ENCODE data around the gene MEF2D.
A peak's percentile ranks its signal among the peaks of the same experiment; 100 is the strongest.

MEF2D gene

DNA sequence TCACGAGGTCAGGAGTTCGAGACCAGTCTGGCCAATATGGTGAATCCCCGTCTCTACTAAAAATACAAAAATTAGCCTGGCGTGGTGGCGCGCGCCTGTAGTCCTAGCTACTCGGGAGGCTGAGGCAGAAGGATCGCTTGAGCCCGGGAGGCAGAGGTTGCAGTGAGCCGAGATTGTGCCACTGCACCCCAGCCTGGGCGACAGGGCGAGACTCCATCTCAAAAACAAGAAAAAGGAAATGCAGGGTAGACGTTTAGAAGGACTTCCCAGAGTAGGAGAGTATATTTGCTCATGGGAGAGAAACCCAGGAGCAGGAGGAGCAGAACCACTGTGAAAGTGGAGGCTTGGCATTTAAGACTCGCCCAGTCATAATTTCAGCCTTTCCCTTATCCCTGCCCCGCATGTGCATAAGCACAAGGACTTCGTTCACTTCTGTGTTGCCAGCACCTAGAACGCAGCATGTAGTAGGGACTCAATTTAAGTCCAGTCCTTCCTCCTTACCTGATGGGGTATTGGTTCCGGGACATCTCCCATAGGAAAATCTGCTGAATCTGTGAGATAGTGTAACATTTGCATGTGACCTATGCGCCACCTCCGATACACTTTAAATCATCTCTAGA lies 5.2 kb upstream of the MEF2D start:
- H3K4me3 ChIP-seq (ENCODE audit: low read length): peak overlapping the region; percentile 55; the same call in 1 of the 2 replicates
- H3K27ac ChIP-seq (ENCODE audit: low read length): peak overlapping the region; percentile 87
- H4K20me1 ChIP-seq (ENCODE audit: insufficient read depth, low read length): no peaks in the 10 kb centered on the region
- peak overlapping the region; percentile 78 for H3K9ac ChIP-seq (ENCODE audit: low read length)
- peaks cover 22% of the 10 kb centered on the region for H3F3A ChIP-seq (ENCODE audit: insufficient read depth, low read length)
- no peaks in the 10 kb centered on the region for H3K27me3 ChIP-seq (replicated peaks; ENCODE audit: insufficient read depth, low read length)
- peaks cover 52% of the 10 kb centered on the region for H3K4me1 ChIP-seq (ENCODE audit: low read length)
- H3K79me2 ChIP-seq (ENCODE audit: low read length): peaks cover 6% of the 10 kb centered on the region
- H3K4me2 ChIP-seq (ENCODE audit: low read depth, low read length): peak overlapping the region; percentile 91
- TF ChIP-seq, protein P1, sequence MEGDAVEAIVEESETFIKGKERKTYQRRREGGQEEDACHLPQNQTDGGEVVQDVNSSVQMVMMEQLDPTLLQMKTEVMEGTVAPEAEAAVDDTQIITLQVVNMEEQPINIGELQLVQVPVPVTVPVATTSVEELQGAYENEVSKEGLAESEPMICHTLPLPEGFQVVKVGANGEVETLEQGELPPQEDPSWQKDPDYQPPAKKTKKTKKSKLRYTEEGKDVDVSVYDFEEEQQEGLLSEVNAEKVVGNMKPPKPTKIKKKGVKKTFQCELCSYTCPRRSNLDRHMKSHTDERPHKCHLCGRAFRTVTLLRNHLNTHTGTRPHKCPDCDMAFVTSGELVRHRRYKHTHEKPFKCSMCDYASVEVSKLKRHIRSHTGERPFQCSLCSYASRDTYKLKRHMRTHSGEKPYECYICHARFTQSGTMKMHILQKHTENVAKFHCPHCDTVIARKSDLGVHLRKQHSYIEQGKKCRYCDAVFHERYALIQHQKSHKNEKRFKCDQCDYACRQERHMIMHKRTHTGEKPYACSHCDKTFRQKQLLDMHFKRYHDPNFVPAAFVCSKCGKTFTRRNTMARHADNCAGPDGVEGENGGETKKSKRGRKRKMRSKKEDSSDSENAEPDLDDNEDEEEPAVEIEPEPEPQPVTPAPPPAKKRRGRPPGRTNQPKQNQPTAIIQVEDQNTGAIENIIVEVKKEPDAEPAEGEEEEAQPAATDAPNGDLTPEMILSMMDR (IDR thresholded peaks at IDR 0.05; ENCODE audit: low read length): no peak
- TF ChIP-seq EZH2phosphoT487 (IDR thresholded peaks at IDR 0.05; ENCODE audit: low read length) (no peak), EZH2 (optimal IDR thresholded peaks at IDR 0.05; ENCODE audit: low read depth, low read length) (no peak)
- DNase-seq: no peak
- H3K9me3 ChIP-seq (replicated peaks; ENCODE audit: insufficient read depth, low read length): no peaks in the 10 kb centered on the region
- H3K9me2 ChIP-seq (replicated peaks; ENCODE audit: insufficient read depth, low read length): no peaks in the 10 kb centered on the region
- H2AFZ ChIP-seq (ENCODE audit: low read length): peak overlapping the region; percentile 16; the same call in 1 of the 2 replicates
- H3K36me3 ChIP-seq (replicated peaks; ENCODE audit: insufficient read depth, low read length): no peaks in the 10 kb centered on the region

DNA sequence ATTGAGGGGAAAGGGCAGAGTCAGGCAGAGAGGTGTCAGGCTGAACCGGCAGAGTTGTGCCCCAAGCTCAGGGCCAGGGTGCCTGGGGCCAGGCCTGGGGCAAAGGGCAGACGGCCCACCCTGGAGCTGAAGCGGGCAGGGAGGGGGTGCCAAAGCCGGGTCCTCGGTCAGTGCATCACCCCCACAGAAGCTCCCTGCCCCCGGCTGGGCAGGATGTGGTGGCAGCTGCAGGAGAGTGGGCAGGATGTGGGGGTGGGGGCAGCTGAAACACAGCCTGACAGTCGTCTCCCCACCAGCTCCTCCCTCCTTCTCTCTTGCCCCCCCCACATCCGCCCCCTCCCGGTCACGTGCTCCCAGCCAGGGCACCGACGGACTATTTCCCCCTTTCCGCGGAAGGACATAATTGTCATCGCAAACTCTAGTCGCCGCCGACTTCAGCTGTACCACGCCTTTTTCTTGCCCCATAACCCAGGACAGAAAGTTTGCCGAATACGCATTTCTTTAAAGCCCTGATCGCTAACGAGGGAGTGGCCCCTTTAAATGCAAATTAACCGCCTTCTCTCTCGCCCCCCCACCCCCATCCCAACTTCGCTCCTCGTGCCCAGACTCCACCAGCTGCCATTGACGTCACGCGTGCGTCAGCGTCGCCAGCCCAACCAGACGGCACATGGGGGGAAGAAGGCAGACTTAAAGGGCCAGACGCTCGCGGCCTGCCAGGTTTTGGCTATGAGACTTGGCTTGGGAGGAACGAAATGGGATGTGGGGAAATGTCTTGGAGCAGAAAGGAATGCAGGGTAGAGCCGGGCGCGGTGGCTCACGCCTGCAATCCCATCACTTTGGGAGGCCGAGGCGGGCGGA lies 4.5 kb upstream of the MEF2D start:
- peak overlapping the region; percentile 91 for H3K4me2 ChIP-seq (ENCODE audit: low read depth, low read length)
- no peaks in the 10 kb centered on the region for H3K9me2 ChIP-seq (replicated peaks; ENCODE audit: insufficient read depth, low read length)
- H3K27ac ChIP-seq (ENCODE audit: low read length): peak overlapping the region; percentile 87
- H3K79me2 ChIP-seq (ENCODE audit: low read length): peaks cover 12% of the 10 kb centered on the region
- no peaks in the 10 kb centered on the region for H3K9me3 ChIP-seq (replicated peaks; ENCODE audit: insufficient read depth, low read length)
- peak overlapping the region; percentile 55 for H3K4me3 ChIP-seq (ENCODE audit: low read length)
- DNase-seq: peak; percentile 100
- no peaks in the 10 kb centered on the region for H3K27me3 ChIP-seq (replicated peaks; ENCODE audit: insufficient read depth, low read length)
- TF ChIP-seq, protein P1 (IDR thresholded peaks at IDR 0.05; ENCODE audit: low read length): no peak
- TF ChIP-seq EZH2phosphoT487 (IDR thresholded peaks at IDR 0.05; ENCODE audit: low read length) (no peak), EZH2 (optimal IDR thresholded peaks at IDR 0.05; ENCODE audit: low read depth, low read length) (no peak)
- H3F3A ChIP-seq (ENCODE audit: insufficient read depth, low read length): peaks cover 22% of the 10 kb centered on the region
- peak overlapping the region; percentile 78 for H3K9ac ChIP-seq (ENCODE audit: low read length)
- no peaks in the 10 kb centered on the region for H4K20me1 ChIP-seq (ENCODE audit: insufficient read depth, low read length)
- H3K4me1 ChIP-seq (ENCODE audit: low read length): peaks cover 52% of the 10 kb centered on the region
- H2AFZ ChIP-seq (ENCODE audit: low read length): peak overlapping the region; percentile 16; the same call in 1 of the 2 replicates
- H3K36me3 ChIP-seq (replicated peaks; ENCODE audit: insufficient read depth, low read length): no peaks in the 10 kb centered on the region

- Histone ChIP-seq H3K9me2 (replicated peaks; ENCODE audit: insufficient read depth, low read length) (no peaks in the 10 kb centered on the region), H3K4me2 (ENCODE audit: low read depth, low read length) (peak overlapping the region; percentile 91), H3K27ac (ENCODE audit: low read length) (peak overlapping the region; percentile 87), H4K20me1 (ENCODE audit: insufficient read depth, low read length) (no peaks in the 10 kb centered on the region), H3K4me1 (ENCODE audit: low read length) (peaks cover 52% of the 10 kb centered on the region), H3K9ac (ENCODE audit: low read length) (peak overlapping the region; percentile 78), H2AFZ (ENCODE audit: low read length) (peak overlapping the region; percentile 1), H3K79me2 (ENCODE audit: low read length) (peaks cover 18% of the 10 kb centered on the region), H3F3A (ENCODE audit: insufficient read depth, low read length) (peaks cover 24% of the 10 kb centered on the region), H3K4me3 (ENCODE audit: low read length) (peak overlapping the region; percentile 55), H3K9me3 (replicated peaks; ENCODE audit: insufficient read depth, low read length) (no peaks in the 10 kb centered on the region), H3K27me3 (replicated peaks; ENCODE audit: insufficient read depth, low read length) (no peaks in the 10 kb centered on the region), H3K36me3 (replicated peaks; ENCODE audit: insufficient read depth, low read length) (no peaks in the 10 kb centered on the region)
- peak; percentile 57 for DNase-seq
- TF ChIP-seq, protein P1 (IDR thresholded peaks at IDR 0.05; ENCODE audit: low read length): no peak
- TF ChIP-seq EZH2phosphoT487 (IDR thresholded peaks at IDR 0.05; ENCODE audit: low read length) (no peak), EZH2 (optimal IDR thresholded peaks at IDR 0.05; ENCODE audit: low read depth, low read length) (no peak)
Observed at GRCh38 chr1:156504438-156504813, 3.9 kb upstream of the MEF2D start.

Data from MM.1S (cell line).